ENCODE results near the gene TH. TPM values are rescaled to one million over a fixed set of nuclear protein-coding genes. Genes with fewer than 3 reads are reported as not detected.
A peak's percentile ranks its signal among the peaks of the same experiment; 100 is the strongest.

Gene TH
- polyA plus RNA-seq, 1 of the 3 experiments (the other 2 are of a cell fraction), result not detected

- H3K9me2 ChIP-seq, result no peaks in the 10 kb centered on the region
- DNase-seq, result no peak
- no peaks in the 10 kb centered on the region for H3F3A ChIP-seq (replicated peaks; ENCODE audit: insufficient read depth)
- H3K4me1 ChIP-seq (ENCODE audit: control insufficient read depth in 1 of 2, insufficient read depth in 2 of 2, low read depth in 1 of 2, low read length in 1 of 2), result peaks cover 0 to 19% of the 10 kb centered on the region in 2 experiments; a peak in 1 of 4 replicates
- TF ChIP-seq FOXJ3 (CRISPR knock-in tag; IDR thresholded peaks at IDR 0.05), result no peak
- no peak for TF ChIP-seq YY1 (IDR thresholded peaks at IDR 0.05; ENCODE audit: low read depth)
- TF ChIP-seq RXRA (IDR thresholded peaks at IDR 0.05; ENCODE audit: borderline replicate concordance, low read depth), result no peak
- no peak for TF ChIP-seq RFX5 (IDR thresholded peaks at IDR 0.05; ENCODE audit: low read length)
- no peak for TF ChIP-seq GABPA (IDR thresholded peaks at IDR 0.05; ENCODE audit: low read depth)
- no peak for TF ChIP-seq USF1 (IDR thresholded peaks at IDR 0.05; ENCODE audit: borderline replicate concordance, low read depth)
- no peak for TF ChIP-seq TCF12 (IDR thresholded peaks at IDR 0.05)
- TF ChIP-seq CTCF (IDR thresholded peaks at IDR 0.05), result no peak
- WGBS (ENCODE audit: low lambda C conversion rate), result 70% methylated on average over 13 of the region's 19 CpGs
- no peaks in the 10 kb centered on the region for H3K79me2 ChIP-seq (ENCODE audit: insufficient read depth)
- CTCF ChIA-PET, result interaction anchor here (1.0 to 5.4 kb wide), 10 partner anchors 7 to 143 kb away, joined by 3 to 68 read pairs (median 4); no protein-coding TSS in a partner anchor
- peak overlapping the region in 1 of 2 experiments; percentile 41; a peak in 1 of 4 replicates for H3K4me3 ChIP-seq (ENCODE audit: low read depth in 2 of 2, low read length in 1 of 2)
- no peaks in the 10 kb centered on the region for H4K20me1 ChIP-seq (ENCODE audit: insufficient read depth)
- POLR2A ChIA-PET, result interaction anchor here (1.3 kb wide), 1 partner anchor 179 kb away, joined by 5 read pairs; no protein-coding TSS in a partner anchor
- no peak overlapping the region for H2AFZ ChIP-seq (ENCODE audit: low read depth)
- H3K36me3 ChIP-seq (replicated peaks in 1 of 2; ENCODE audit: control insufficient read depth in 1 of 2, insufficient read depth in 2 of 2, low read length in 1 of 2), result no peaks in the 10 kb centered on the region
- no peak overlapping the region for H3K4me2 ChIP-seq
- H3K9me3 ChIP-seq, result no peaks in the 10 kb centered on the region
- no peak overlapping the region for H3K27ac ChIP-seq (ENCODE audit: low read depth in 2 of 2, low read length in 1 of 2)
- peaks cover 9% of the 10 kb centered on the region for H3K27me3 ChIP-seq (ENCODE audit: insufficient read depth)
- H3K9ac ChIP-seq, result no peak overlapping the region
Measured at GRCh38 chr11:2134022-2135010, 37.3 kb downstream of the TH start.

- Histone ChIP-seq H3K36me3 (replicated peaks in 1 of 2; ENCODE audit: control insufficient read depth in 1 of 2, insufficient read depth in 2 of 2, low read length in 1 of 2) (no peaks in the 10 kb centered on the region), H3K27me3 (ENCODE audit: insufficient read depth) (peaks cover 9% of the 10 kb centered on the region), H3K27ac (ENCODE audit: low read depth in 2 of 2, low read length in 1 of 2) (no peak overlapping the region), H3K9ac (no peak overlapping the region), H4K20me1 (ENCODE audit: insufficient read depth) (no peaks in the 10 kb centered on the region), H3F3A (replicated peaks; ENCODE audit: insufficient read depth) (no peaks in the 10 kb centered on the region), H3K9me2 (no peaks in the 10 kb centered on the region), H2AFZ (ENCODE audit: low read depth) (no peak overlapping the region), H3K4me1 (ENCODE audit: control insufficient read depth in 1 of 2, insufficient read depth in 2 of 2, low read depth in 1 of 2, low read length in 1 of 2) (peaks cover 0 to 19% of the 10 kb centered on the region in 2 experiments; a peak in 1 of 4 replicates), H3K79me2 (ENCODE audit: insufficient read depth) (no peaks in the 10 kb centered on the region), H3K9me3 (no peaks in the 10 kb centered on the region), H3K4me2 (no peak overlapping the region), H3K4me3 (ENCODE audit: low read depth in 2 of 2, low read length in 1 of 2) (no peak overlapping the region; a peak in 1 of 4 replicates)
- ChIA-PET CTCF (interaction anchor here (0.9 to 5.4 kb wide), 11 partner anchors 8 to 439 kb away, joined by 3 to 68 read pairs (median 4); no protein-coding TSS in a partner anchor), POLR2A (interaction anchor here (1.3 kb wide), 1 partner anchor 178 kb away, joined by 5 read pairs; no protein-coding TSS in a partner anchor)
- WGBS (ENCODE audit: low lambda C conversion rate), result 29% methylated on average over 9 of the region's 33 CpGs
- no peak for TF ChIP-seq EZH2phosphoT487 (IDR thresholded peaks at IDR 0.05; ENCODE audit: borderline replicate concordance, low read depth)
- DNase-seq, result no peak
Measured at GRCh38 chr11:2133241-2134021, 38.2 kb downstream of the TH start.
